Subcutaneous preadipocyte (primary cell): ENCODE results near the gene PCSK1N. TPM values are rescaled to one million over a fixed set of nuclear protein-coding genes. Genes with fewer than 3 reads are reported as not detected.

Experiments
- total RNA-seq: library from RNA; depleted of rRNA; stranded (reverse); fragments of >200 nt; gene quantifications from 2 replicates; pipeline ENCODE4 v1.2.3, GENCODE V29; 2012

PCSK1N gene, protein sequence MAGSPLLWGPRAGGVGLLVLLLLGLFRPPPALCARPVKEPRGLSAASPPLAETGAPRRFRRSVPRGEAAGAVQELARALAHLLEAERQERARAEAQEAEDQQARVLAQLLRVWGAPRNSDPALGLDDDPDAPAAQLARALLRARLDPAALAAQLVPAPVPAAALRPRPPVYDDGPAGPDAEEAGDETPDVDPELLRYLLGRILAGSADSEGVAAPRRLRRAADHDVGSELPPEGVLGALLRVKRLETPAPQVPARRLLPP
- total RNA-seq, result 0.20 and 0.37 TPM in 2 replicates

DNA sequence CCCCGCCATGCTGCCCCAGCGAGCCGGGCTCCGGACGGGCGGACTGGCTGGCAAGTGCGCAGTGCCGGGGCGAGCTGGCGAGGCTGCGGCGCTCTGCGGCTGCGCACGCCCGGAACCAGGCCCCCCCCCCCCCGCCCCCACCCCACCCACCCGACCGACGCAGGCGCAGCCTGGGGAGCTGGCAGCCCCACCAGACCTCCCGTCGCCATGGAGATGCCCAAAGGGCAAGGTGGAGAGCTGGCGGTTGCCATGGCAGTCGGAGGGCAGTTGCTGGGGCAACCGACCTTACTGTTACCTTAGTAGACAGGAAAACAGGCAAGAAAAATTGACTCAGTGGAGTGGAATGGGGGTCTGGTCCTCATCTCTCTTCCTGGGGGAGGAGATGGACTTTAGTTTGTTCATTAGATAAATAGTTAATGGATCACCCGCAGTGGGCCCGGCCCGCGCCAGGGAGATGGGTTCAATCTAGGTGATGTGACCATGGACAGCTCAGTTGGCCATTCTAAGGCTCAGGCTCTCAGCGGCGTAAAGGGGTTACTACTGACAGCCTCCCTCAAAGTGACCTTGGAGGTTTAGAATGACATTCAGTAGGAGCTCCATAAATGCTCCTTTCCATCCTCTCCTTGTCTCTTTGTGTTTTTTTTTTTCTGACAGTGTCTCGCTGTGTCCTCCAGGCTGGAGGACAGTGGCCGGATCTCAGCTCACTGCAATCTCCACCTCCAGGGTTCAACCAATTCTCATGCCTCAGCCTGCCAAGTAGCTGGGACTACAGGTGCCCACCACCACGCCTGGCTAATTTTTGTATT, at the start of gene PCSK1N:
PCSK1N (minus strand) TSS at position 87 of the 806 bp plus-strand sequence; CDS start at position 9, 78 bp downstream.

DNA sequence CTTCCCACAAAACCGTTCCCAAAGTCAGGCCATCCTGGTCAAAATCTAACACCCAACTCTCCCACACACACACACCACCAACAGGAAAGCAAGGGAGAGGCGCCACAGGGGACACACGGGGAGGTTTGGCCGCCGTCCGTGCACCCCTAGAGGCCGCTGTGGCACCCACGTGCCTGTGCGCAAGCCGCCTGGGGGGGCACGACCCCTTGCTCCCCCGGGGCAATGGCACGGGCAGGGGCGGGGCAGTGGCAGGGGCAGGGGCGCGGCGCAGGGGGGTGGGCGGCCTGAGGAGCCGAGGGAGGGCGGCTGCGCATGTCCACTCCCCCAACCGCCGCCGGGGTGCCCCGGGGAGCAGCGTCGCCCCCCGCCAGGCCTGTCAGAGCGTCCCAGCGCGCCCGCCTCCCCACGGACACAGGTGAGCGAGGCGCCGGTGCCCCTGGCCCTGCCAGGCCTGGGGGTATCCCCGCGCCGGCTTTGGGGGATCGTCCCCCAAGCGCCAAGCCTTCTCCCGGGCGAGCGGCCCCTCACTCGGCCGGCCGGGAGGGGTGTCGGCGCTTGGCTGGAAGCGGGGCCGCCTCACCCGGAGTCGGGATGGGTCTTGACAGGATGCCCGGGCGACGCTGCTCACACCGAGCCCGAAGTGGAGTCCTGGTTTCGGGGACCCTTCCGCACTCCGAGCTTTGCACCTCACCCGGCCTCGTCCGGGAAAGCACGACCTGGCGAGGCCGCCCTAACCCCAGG, 9.1 kb downstream of the PCSK1N start, which contains the start of gene ERAS:
ERAS (plus strand) TSS at position 379 of the 741 bp plus-strand sequence. CDS start 2,611 bp downstream, outside the sequence.

DNA sequence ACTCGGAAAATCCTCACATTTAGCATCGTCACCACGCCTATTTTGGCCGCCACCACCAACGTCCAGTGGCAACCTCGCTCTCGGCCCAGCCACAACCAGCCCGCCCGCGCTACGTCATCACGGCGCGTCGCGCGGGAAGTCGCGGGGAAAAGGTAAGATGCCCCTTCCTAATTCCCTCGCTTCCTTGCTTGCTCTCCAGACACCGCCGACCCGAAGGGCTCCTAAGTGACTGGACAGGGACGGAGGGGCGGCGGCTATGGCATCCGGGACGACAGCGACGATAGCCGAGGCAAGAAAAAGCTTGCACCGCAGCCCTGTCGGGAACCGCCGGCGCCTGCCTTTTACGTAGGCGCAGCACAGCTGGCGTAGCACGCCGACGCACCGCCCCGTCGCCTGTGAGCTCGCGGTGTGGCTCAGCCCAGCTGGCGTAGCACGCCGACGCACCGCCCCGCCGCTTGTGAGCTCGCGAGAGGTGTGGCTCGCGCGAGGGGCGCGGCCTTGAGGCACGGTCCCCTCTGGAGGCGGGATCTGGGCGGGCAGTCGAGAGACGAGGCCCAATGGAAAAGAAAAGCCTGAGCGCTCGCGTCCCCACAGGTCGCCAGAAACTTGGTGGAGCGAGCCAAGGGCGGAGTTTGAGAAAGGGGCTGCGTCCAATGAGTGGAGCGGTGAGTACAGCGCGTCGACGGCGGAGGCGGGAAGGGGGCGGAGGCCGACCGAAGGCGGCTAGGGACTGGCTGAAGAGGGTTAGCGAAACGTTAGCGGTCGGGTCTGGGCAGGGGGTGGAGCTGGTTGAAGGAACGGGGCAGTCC, 33.9 kb downstream of the PCSK1N start, which contains the start of gene HDAC6:
HDAC6 (plus strand) TSS at position 788 of the 809 bp plus-strand sequence. CDS start 626 bp downstream, outside the sequence.

GRCh38 chrX:48786341-48786800, 49.0 kb downstream of the PCSK1N start, which contains the start of gene GATA1:
Gene GATA1, plus strand, starts transcription at chrX:48786590. Its CDS starts 4,520 bp downstream, at chrX:48791110.

Other genes with a start within 250 kb of the PCSK1N start
- 83.7 and 99.9 TPM in 2 replicates for gene WDR13, start 238.1 kb downstream of the PCSK1N start, total RNA-seq
- under 0.01 and 0.20 TPM in 2 replicates for gene WAS, start 151.8 kb downstream of the PCSK1N start, total RNA-seq
- gene SUV39H1, start 138.9 kb downstream of the PCSK1N start, total RNA-seq, result 7.7 and 10.8 TPM in 2 replicates
- not detected in 2 replicates for gene GLOD5, start 73.9 kb downstream of the PCSK1N start, total RNA-seq
- not detected in 2 replicates for gene GATA1, start 49.0 kb downstream of the PCSK1N start, total RNA-seq
- gene HDAC6, start 33.5 kb downstream of the PCSK1N start, total RNA-seq, result 24.3 and 30.5 TPM in 2 replicates
- gene ERAS, start 9.1 kb downstream of the PCSK1N start, total RNA-seq, result 0.37 TPM in 1 of 2 replicates, not detected in the other
- 29.3 and 30.5 TPM in 2 replicates for gene TIMM17B, start 62.2 kb upstream of the PCSK1N start, total RNA-seq
- 30.9 and 45.6 TPM in 2 replicates for gene PQBP1, start 62.3 kb upstream of the PCSK1N start, total RNA-seq
- gene SLC35A2, start 76.0 kb upstream of the PCSK1N start, total RNA-seq, result 11.4 and 12.7 TPM in 2 replicates
- gene PIM2, start 83.4 kb upstream of the PCSK1N start, total RNA-seq, result 2.2 and 4.1 TPM in 2 replicates
- 23.7 and 26.5 TPM in 2 replicates for gene OTUD5, start 122.0 kb upstream of the PCSK1N start, total RNA-seq
- 0.20 and 0.37 TPM in 2 replicates for gene KCND1, start 136.2 kb upstream of the PCSK1N start, total RNA-seq
- gene GRIPAP1, start 166.7 kb upstream of the PCSK1N start, total RNA-seq, result 8.5 and 10.0 TPM in 2 replicates
- 50.0 and 52.0 TPM in 2 replicates for gene TFE3, start 207.7 kb upstream of the PCSK1N start, total RNA-seq
- gene CCDC120, start 223.4 kb upstream of the PCSK1N start, total RNA-seq, result 0.37 and 0.39 TPM in 2 replicates
- gene PRAF2, start 238.4 kb upstream of the PCSK1N start, total RNA-seq, result 13.5 and 15.4 TPM in 2 replicates
- 52.8 and 62.8 TPM in 2 replicates for gene WDR45, start 244.3 kb upstream of the PCSK1N start, total RNA-seq